ENCODE data around the gene GSC2.

DNA sequence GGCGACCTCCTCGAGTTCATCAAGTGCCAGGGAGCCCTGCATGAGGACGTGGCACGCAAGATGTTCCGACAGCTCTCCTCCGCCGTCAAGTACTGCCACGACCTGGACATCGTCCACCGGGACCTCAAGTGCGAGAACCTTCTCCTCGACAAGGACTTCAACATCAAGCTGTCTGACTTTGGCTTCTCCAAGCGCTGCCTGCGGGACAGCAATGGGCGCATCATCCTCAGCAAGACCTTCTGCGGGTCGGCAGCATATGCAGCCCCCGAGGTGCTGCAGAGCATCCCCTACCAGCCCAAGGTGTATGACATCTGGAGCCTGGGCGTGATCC, 18.4 kb downstream of the GSC2 start:
- TF ChIP-seq GATA2 (IDR thresholded peaks at IDR 0.05; ENCODE audit: low read depth, low read length): no peak
- TF ChIP-seq GATA3 (IDR thresholded peaks at IDR 0.05; ENCODE audit: low read depth, low read length): no peak

All from SH-SY5Y (cell line).